ENCODE measurements around the gene TMBIM6.

Gene TMBIM6

DNA sequence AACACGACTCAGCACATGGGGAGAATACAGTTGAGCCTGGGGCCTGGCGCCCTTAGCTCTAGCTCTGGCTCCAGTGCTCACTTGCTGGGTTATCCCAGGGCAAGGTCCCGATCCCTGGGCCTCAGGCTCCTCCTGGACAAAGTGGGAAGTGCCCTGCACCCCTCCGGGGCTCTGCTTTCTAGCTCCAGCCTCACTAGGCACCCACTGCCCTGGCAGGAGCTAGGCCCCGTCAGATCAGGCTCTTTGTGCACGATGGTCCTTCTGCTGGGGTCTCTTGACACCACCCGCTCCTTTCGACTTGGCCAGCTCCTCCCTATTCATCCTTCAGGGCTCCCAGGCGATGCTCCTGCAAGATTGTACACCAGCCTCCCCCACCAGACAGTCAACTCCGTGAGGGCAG, 63.5 kb downstream of the TMBIM6 start:
- TF ChIP-seq, protein P1, sequence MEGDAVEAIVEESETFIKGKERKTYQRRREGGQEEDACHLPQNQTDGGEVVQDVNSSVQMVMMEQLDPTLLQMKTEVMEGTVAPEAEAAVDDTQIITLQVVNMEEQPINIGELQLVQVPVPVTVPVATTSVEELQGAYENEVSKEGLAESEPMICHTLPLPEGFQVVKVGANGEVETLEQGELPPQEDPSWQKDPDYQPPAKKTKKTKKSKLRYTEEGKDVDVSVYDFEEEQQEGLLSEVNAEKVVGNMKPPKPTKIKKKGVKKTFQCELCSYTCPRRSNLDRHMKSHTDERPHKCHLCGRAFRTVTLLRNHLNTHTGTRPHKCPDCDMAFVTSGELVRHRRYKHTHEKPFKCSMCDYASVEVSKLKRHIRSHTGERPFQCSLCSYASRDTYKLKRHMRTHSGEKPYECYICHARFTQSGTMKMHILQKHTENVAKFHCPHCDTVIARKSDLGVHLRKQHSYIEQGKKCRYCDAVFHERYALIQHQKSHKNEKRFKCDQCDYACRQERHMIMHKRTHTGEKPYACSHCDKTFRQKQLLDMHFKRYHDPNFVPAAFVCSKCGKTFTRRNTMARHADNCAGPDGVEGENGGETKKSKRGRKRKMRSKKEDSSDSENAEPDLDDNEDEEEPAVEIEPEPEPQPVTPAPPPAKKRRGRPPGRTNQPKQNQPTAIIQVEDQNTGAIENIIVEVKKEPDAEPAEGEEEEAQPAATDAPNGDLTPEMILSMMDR (conservative IDR thresholded peaks at IDR 0.05) = no peak
- no peak for TF ChIP-seq ZFX (IDR thresholded peaks at IDR 0.05)

DNA sequence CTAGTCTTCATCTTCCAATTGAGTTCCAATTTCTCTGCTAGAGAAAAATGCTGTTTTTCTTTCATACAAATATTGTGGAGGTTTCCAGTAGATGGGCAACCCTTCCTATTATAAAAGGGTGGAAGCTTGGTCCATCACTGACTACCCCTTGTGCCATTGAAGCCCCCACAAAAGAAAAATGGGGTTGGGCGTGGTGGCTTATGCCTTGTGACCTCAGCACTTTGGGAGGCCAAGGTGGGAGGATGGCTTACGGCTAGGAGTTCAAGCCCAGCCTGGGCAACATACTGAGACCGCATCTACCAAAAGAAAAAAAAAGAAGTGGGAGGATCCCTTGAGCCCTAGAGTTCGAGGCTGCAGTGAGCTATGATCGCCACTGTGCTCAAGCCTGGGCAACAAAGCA, 64.1 kb downstream of the TMBIM6 start:
- TF ChIP-seq, protein P1 (conservative IDR thresholded peaks at IDR 0.05) = no peak
- no peak for TF ChIP-seq ZFX (IDR thresholded peaks at IDR 0.05)
- no peak overlapping the region for H3K27ac ChIP-seq

More for the DNA sequence above, 63.5 kb downstream of the TMBIM6 start:
- H3K27ac ChIP-seq = no peak overlapping the region

DNA sequence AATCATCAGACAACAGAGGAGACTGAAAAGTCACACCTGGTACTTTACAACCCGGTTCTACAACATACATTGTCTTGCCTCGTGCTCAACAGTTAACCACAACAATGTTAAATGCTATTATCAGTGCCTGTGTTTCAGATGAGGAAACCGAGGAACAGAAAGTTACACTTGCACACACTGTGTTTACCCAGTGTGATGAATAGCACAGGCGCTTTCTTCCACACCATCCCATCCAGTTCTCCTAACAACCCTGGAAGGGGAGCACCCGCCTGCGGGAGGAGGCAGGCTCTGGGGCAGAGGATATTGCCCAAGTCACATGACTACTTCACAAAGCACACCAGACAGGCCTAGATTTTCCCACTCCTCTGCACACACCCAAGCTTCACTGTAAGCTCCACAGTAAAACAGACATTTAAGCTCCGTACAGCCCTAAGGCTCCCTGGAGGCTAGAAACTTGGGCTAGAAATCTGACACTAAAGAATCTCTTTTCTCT, 65.0 kb downstream of the TMBIM6 start:
- TF ChIP-seq ZFX (IDR thresholded peaks at IDR 0.05) = no peak
- TF ChIP-seq, protein P1 (conservative IDR thresholded peaks at IDR 0.05) = no peak
- H3K27ac ChIP-seq = no peak overlapping the region

DNA sequence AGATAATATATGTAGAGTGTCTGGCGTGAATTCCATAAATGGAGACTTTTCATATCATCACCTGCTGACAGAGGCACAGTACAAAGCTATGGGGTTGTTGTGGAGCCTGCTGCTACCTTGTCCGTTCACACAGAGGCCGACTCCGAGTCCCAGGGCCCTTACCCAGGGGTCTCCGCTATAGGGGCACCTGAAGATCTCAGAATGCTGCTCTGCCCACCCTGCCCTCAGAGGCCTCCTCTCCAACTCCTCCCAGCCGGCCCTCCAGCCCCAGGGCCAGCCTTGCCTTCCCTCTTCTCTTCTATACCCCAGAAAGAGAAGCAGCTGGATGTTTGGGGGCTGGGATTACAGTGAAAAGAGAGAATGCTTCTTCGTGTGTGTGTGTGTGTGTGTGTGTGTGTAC, 65.5 kb downstream of the TMBIM6 start:
- TF ChIP-seq, protein P1 (conservative IDR thresholded peaks at IDR 0.05) = no peak
- no peak for TF ChIP-seq ZFX (IDR thresholded peaks at IDR 0.05)
- no peak overlapping the region for H3K27ac ChIP-seq

DNA sequence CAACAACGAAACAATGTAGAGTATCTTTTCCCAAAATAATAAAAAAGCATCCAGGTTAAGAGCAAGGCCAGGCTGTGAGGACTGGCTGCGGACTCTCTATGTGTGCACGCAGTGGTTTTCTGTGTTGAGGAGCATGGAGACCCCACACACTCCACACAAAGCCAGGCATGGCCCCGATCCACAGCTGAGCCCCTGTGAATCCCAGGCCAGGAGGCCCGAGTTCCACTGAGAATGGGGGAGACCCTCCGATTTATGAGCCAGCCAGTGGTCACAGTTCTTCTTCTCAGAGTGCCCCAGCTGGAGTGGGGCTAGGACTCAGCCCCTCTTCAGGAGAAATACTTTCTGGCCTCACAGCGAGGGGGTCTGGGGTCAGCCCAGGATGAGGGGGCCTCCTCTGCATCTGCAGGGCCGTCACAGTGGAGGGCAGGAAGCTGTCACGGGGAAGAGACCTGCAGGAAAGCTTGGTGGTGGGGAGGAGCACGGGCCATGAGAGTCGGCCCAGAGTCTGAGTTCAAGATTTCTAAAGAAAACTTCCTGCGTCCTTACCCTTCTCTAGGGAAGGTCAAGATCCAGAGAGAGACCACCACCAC, 66.7 kb downstream of the TMBIM6 start:
- TF ChIP-seq, protein P1 (conservative IDR thresholded peaks at IDR 0.05) = no peak
- TF ChIP-seq ZFX (IDR thresholded peaks at IDR 0.05) = no peak
- H3K27ac ChIP-seq = no peak overlapping the region

DNA sequence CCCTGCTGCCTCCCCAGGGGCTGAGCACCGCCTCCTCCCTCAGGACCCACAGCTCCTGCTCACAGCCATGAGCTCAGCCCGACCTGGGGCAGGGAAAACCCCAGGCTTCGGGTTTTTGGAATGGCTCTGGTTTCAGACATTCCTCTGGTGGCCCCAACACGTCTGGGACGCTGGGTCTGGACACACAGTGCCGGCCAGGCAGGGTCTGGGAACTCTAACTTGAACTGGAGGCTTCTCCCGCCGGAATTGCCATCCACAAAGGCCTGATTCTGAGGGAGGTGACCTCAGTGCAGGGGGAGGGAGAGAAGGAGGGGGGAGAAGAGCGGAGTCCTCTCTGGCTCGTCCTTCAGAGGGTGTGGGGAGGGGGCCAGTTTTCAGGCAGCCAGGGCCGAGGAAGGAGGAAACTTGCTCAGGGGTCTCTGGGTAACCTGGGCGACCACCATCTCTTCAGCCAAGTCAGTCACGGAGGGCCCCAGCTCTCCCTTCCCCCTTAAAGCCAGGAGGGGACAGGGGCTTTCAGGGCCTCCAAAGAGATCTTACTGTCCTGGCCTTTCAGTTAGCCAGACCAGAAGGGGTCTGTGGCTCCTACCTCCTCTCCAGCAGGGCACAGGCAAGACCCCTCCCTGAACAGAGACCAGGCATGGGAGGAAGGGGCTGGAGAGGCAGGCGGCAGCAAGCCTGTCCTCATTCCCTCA, 67.5 kb downstream of the TMBIM6 start:
- no peak for TF ChIP-seq ZFX (IDR thresholded peaks at IDR 0.05)
- TF ChIP-seq, protein P1 (conservative IDR thresholded peaks at IDR 0.05) = no peak

DNA sequence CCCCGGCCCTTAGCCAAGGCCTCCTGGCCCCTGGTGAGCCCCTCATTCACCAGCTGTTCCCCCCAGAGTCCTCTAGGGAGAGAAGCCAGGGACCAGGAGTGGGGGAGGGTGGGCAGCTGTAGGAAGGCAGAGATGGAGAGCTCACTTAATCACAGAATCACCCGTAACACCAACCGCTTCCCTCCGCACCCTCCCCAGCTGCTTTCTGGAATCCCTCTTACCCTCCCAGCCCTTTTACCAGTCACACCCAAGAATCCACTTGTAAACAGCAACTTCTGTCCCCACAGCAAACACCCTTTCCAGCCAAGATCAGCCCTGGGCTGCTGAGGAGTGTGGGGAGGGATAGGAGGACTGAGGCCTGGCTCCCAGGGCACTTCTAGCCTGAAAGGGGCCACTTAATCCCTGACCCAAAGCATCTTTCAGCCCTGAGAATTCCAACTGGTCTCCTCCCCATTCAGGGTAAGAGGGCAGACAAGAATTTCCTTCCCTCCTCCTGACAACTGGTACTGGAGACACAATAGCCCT, 68.1 kb downstream of the TMBIM6 start:
- TF ChIP-seq, protein P1 (conservative IDR thresholded peaks at IDR 0.05) = no peak
- no peak overlapping the region for H3K27ac ChIP-seq

More for the DNA sequence above, 67.5 kb downstream of the TMBIM6 start:
- no peak overlapping the region for H3K27ac ChIP-seq

All from C4-2B (cell line).